ENCODE data around the gene MEIKIN.

Gene MEIKIN

DNA sequence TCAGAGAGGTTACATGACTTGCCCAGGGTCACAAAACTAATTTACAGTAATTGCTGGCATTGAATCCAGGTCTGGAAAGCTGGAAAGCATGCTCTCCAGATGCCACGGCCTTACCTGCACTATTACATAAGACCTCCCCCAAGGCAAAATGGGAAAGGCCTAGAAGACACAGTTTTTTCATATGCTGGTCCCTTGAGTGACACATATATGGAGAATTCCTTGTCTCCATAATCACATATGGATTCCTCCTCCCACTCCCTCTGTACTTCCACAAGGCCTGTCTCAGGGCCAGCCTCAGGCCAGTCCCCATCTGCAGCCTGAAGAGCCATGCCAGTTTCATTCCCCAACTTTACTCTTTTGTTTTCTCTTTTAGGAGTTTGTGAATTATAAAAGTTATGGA, 28.6 kb upstream of the MEIKIN start:
- DNase-seq (ENCODE audit: extremely low read depth in 1 of 2, low read depth in 1 of 2) = no peak

DNA sequence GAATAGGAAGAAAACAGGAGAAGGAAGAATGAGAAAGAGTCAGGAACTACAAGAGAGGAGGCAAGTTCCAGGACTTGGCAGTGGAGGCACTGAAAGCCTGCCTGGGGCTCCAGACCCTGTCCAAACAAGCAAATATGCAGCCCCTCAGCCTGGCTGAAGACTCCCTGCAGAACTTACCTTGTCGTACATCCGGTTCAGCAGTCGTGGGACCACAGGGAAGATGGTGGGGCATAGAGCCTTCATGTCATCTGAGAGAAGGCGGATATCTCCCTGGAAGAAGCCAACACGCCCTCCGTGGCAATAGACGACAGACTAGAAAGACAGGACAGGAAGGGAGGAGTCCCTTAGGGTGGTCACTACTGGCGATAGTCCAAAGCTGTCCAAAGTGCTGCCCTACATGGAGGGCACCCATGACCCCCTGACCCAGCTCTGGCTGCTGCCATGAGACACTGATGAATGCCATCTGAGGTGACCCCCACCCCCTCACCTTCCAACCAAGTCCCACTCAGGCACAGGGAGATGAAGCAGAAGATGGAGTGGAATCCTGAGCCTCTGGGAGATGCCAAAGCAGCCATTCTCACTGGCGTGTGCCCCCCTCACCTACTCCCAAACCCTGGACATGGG, 27.7 kb upstream of the MEIKIN start:
- DNase-seq (ENCODE audit: extremely low read depth in 1 of 2, low read depth in 1 of 2) = no peak

DNA sequence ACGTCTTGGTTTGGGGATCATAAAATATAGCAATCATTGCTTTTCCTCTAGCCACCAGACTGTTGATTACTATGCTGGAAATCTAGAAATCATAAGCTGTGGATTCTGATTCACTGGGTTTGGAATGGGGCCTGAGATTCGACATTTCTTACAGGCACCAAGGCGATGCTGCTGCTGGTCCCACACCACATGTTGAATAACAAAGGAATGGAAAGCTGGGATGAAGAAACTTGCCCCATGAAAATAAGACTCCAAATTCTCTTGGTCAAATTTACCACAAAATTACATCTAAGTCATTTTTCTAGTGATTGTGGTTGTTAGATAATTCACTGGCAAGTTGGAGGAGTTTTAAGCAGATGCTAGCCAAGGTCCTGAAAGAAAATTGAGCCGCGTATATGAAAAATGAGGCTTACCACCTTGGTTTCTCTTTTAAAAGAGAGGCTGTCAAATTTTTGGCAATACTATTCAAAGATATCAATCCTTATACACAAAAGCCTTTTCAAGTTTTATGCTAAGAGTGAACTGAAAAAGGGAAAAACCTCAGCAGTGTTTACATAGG, 23.0 kb upstream of the MEIKIN start:
- no peak for DNase-seq (ENCODE audit: extremely low read depth in 1 of 2, low read depth in 1 of 2)

- no peak for DNase-seq (ENCODE audit: extremely low read depth in 1 of 2, low read depth in 1 of 2)
These were observed 21.1 kb upstream of the MEIKIN start for GRCh38 chr5:131966551-131966950.

DNA sequence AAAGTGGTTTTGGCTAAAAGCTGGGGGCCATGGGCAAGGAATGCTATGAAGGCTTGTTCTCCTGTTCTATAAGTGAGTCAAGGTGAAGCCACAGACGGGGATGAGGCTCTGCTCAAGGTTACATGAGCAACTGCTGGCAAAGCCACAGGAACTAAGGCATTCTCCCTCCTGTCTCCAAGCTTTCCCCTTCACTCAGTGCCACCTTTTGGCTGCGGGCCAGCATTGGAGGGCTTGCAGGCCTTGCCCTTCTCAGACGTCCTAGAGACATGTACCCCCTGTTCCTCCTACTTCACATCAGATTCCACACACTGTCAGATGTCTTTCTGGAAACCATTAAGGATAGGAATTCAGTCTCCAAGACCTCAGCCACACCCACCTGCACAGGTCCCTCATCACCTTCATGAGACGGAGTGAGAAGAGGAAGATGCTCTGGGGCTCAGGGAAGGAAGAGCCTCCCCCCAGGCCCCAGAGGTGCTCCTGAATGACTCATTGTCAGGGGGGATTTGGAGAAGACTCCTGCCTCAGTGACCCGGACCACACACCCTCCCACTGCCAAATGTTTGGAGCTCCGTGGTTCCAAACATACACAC, 20.5 kb upstream of the MEIKIN start:
- DNase-seq (ENCODE audit: extremely low read depth in 1 of 2, low read depth in 1 of 2) = no peak

GRCh38 chr5:131959906-131960305, 14.4 kb upstream of the MEIKIN start:
- no peak for DNase-seq (ENCODE audit: extremely low read depth in 1 of 2, low read depth in 1 of 2)

GRCh38 chr5:131959136-131959535, 13.7 kb upstream of the MEIKIN start:
- no peak for DNase-seq (ENCODE audit: extremely low read depth in 1 of 2, low read depth in 1 of 2)

GRCh38 chr5:131957721-131958441, 12.4 kb upstream of the MEIKIN start:
- no peak for DNase-seq (ENCODE audit: extremely low read depth in 1 of 2, low read depth in 1 of 2)

- no peak for DNase-seq (ENCODE audit: extremely low read depth in 1 of 2, low read depth in 1 of 2)
These were observed 8.5 kb upstream of the MEIKIN start for GRCh38 chr5:131953969-131954368.

DNA sequence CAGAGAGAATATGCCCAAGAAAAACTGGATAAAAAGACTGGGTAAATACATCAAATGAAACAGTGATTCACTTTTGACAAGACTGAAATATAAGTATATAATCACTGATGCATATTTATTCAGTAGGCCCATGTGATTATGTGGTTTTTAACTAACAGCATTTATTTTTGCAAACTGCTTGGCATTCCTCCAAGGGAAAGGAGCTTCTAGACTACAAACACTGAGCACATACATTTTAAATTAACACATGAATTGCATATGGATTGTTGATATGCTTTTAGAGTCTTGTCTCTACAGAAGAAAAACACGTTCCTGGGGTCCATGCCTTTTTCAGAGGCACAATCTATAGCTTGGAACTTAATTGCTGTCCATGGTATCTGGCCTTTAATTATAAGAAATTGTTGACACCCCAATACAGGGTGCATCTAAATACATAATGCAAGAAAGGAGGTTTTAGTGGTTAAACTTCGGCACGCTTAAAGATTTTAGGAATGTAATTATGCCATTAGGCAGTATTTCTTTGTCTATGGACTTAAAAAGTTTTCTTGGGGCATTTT, 6.9 kb upstream of the MEIKIN start:
- no peak for DNase-seq (ENCODE audit: extremely low read depth in 1 of 2, low read depth in 1 of 2)

DNA sequence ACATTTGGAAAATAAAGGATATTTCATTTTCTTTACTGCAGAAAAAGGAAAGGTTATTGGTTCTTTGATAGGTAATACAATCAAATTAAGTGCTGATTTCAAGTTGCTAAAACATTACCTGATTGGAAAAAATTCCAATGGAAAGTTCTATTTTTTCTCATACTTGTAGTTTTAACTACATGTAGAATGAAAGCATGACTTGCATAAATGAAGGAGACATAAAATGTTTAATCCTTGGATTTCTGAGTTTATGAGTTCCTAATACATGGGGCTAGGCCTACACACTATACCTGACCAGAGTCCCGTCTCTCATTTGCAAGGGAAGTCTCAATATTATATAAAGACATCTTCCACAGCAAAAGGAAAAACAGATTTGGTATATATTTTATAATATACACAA, 5.2 kb upstream of the MEIKIN start:
- no peak for DNase-seq (ENCODE audit: extremely low read depth in 1 of 2, low read depth in 1 of 2)

GRCh38 chr5:131947445-131947844, 2.0 kb upstream of the MEIKIN start:
- DNase-seq (ENCODE audit: extremely low read depth in 1 of 2, low read depth in 1 of 2) = no peak

DNA sequence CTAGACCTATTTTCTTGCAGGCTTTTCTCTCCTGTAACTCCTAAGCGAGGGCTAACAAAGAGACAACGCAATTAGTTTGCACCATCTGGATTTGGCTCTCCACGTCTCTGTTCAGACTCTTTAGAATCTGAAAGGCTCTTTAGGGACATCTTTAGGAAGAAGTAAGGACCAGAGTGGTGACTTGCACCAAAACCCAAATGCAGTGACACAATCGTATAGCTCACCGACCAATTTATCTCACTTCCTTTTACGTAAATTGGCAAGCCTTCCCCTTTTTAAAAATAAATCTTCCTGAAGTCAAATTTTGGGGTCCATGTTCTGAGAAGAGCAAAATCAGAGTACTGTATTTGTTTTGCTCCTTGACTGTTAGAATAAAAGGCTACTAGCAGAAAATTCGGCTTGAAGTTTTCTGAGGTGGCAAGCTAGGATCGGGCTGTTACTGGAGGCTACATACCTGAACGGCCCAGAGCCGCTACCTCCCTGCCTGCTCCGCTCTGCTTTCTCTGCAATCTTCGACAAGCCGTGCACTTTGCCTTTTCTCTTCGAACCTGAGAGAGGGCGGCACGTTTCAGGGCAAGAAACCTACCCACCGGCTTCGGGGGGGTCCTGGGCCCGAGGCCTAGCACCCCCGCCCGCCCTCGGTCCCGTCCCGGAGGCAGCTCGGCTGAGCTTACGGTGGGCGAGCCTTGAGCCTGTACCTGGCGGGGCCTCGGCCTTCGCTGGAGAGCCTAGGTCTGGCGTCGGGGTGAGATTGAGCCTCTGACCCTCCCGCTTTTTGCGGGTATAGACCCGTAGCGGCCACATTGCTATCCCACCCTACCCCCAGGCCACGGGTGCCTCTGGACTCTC, 537 bp downstream of the MEIKIN start:
- DNase-seq (ENCODE audit: extremely low read depth in 1 of 2, low read depth in 1 of 2) = no peak

- DNase-seq (ENCODE audit: extremely low read depth in 1 of 2, low read depth in 1 of 2) = no peak
These were observed 1.5 kb downstream of the MEIKIN start for GRCh38 chr5:131943916-131944315.

- DNase-seq (ENCODE audit: extremely low read depth in 1 of 2, low read depth in 1 of 2) = no peak
These were observed 3.4 kb downstream of the MEIKIN start for GRCh38 chr5:131942016-131942415.

GRCh38 chr5:131939690-131940345, 5.6 kb downstream of the MEIKIN start:
- DNase-seq (ENCODE audit: extremely low read depth in 1 of 2, low read depth in 1 of 2) = no peak

DNA sequence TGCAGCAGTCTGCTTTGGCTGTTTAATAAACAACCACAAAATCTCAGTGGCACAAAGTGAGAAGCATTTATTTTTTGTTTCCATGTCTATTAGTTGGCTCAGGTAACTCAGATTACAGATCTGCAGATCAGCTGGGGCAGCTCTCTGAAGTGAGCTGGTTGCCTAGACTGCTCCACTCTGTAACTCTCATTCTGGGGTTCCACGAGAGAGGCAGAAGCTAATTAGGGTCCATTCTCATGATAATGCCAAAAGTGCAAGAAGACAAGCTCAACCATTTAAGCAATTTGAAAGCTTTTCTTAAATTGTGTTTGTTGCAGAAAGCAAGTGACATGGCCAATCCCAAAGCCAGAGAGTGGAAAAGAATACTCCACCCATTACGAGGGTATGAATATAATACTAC, 13.2 kb downstream of the MEIKIN start:
- DNase-seq (ENCODE audit: extremely low read depth in 1 of 2, low read depth in 1 of 2) = no peak

DNA sequence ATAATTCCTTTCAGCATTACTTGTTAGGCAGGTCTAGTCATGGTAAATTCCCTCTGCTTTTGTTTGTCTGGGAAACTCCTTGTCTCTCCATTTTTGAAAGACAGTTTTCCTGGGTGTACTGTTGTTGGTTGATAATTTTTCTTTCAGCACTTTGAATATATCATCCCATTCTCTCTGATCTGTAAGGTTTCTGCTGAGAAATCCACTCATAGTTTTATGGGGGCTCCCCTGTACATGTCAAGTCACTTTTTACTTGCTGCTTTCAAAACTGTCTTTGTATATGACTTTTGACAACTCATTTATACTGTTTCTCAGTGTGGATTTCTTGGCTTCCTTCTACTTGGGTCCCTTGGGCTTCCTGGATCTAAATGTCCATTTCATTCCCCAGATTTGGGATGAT, 16.5 kb downstream of the MEIKIN start:
- no peak for DNase-seq (ENCODE audit: extremely low read depth in 1 of 2, low read depth in 1 of 2)

DNA sequence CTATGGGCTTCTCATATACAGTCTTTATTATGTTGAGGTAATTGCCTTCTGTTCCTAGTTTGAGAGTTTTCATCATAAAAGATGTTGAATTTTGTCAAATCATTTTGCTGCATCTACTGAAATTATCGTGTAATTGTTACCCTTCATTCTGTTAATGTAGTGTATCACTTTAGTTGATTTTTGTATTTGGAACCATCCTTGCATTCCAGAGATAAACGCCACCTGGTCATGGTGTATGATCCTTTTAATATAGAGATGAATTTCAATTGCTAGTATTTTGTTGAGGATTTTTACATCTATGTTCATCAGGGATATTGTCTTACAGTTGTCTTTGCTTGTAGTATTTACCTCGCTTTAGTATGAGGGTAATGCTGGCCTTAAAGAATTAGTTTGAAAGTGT, 19.3 kb downstream of the MEIKIN start:
- no peak for DNase-seq (ENCODE audit: extremely low read depth in 1 of 2, low read depth in 1 of 2)

DNA sequence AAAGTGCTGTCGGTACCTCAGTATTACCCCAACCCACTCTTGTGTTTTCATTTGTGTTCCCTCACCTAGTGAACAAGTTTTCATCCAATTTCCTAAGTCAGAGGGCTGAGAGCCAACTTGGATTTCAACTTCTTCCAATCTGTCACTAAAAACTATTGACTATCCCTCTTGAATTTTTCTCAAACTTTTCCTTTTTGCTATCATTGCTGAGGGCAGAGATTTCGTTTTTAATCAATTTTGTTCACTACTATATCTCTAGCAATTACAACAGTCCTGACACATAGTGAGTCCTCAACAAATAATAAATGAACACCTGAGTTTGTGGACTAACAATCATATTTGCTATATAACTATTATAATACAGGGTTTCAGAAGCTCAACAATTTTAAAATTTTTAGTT, 29.0 kb downstream of the MEIKIN start:
- DNase-seq (ENCODE audit: extremely low read depth in 1 of 2, low read depth in 1 of 2) = no peak

All from activated CD8-positive, alpha-beta memory T cell treated with anti-CD3 and anti-CD28 coated beads for 1 hour (primary cell).